Measurements from ENCODE around the gene GCM1.

The GCM1 gene, protein sequence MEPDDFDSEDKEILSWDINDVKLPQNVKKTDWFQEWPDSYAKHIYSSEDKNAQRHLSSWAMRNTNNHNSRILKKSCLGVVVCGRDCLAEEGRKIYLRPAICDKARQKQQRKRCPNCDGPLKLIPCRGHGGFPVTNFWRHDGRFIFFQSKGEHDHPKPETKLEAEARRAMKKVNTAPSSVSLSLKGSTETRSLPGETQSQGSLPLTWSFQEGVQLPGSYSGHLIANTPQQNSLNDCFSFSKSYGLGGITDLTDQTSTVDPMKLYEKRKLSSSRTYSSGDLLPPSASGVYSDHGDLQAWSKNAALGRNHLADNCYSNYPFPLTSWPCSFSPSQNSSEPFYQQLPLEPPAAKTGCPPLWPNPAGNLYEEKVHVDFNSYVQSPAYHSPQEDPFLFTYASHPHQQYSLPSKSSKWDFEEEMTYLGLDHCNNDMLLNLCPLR

DNA sequence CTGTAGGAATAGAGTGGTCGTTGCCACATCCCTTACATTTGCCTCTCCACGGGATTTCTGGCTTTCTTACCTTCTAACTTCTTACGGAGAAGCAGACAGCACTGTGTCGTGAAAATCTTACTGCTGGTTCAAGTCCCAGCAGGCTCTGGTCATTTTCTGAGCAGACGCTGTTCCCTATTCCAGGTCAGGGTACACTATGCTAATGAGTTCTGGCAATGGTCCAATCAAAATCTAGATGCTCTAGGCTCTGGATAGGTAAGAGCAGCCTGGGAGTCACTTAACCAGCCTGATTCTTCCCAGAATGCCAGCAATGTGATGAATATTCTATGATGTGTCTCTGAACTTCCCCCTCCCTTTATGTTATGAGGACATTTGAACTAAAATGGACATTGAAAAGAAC, at the start of gene GCM1:
Gene GCM1 (minus strand): TSS at position 158 of the 400 bp plus-strand sequence. CDS start 3,209 bp downstream, outside the sequence.
- peaks cover 40% of the 10 kb centered on the region for H3K27me3 Mint-ChIP-seq

DNA sequence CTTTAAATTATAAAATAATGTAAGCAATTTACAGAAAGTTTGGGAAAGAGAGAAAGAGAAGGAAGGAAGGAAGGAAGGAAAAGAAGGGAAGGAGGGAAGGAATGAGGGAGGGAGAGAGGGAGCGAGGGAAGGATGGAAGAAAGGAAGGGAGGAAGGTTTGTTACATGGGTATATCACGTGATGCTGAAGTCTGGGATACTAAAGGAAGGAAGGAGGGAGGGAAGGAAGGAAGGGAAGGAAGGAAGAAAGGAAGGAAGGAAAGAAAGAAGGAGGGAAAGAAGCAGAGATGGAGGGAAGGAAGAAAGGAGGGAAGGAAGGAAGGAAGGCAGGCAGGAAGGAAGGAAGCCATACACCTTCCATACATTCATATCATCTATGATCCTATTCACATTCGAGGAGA, 48.9 kb upstream of the GCM1 start:
- no peaks in the 10 kb centered on the region for H3K9me3 Mint-ChIP-seq
- H3K27ac Mint-ChIP-seq (ENCODE audit: low read depth): no peak overlapping the region
- DNase-seq (ENCODE audit: low spot score in 2 of 2) (no peak), ATAC-seq (replicated peaks; ENCODE audit: extremely low read depth, poor library complexity, severe bottlenecking) (no peak)
- peaks cover 2% of the 10 kb centered on the region for H3K36me3 Mint-ChIP-seq (ENCODE audit: insufficient read depth)
- no peaks in the 10 kb centered on the region for H3K27me3 Mint-ChIP-seq
- peaks cover 4% of the 10 kb centered on the region for H3K4me1 Mint-ChIP-seq
- no peak overlapping the region for H3K4me3 Mint-ChIP-seq

More for the DNA sequence above, at the start of gene GCM1:
- Mint-ChIP-seq H3K27ac (ENCODE audit: low read depth) (no peak within 1 kb of the TSS), H3K4me1 (no peaks in the 10 kb centered on the region), H3K4me3 (no peak within 1 kb of the TSS), H3K9me3 (no peaks in the 10 kb centered on the region), H3K36me3 (ENCODE audit: insufficient read depth) (no peaks in the 10 kb centered on the region)
- ATAC-seq (replicated peaks; ENCODE audit: extremely low read depth, poor library complexity, severe bottlenecking) (no peak), DNase-seq (ENCODE audit: low spot score in 2 of 2) (no peak)

DNA sequence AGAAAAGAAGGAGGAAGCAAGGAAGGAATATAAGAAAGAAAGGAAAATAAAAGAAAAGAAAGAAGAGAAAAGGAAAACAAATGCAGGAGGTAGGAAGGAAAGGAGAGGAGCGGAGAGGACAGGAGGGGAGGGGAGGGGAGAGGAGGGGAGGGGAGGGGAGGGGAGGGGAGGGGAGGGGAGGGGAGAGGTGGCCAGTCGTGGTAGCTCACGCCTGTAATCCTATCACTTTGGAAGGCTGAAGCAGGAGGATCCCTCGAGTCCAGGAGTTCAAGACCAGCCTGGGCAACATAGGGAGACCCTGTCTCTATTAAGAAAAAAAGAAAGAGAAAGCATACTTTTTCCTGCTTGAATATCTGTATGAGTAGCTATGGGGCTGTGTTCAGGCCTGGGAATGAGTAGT, 46.4 kb upstream of the GCM1 start:
- DNase-seq (ENCODE audit: low spot score in 2 of 2) (no peak), ATAC-seq (replicated peaks; ENCODE audit: extremely low read depth, poor library complexity, severe bottlenecking) (no peak)
- Mint-ChIP-seq H3K36me3 (ENCODE audit: insufficient read depth) (peaks cover 2% of the 10 kb centered on the region), H3K4me3 (no peak overlapping the region), H3K27ac (ENCODE audit: low read depth) (no peak overlapping the region), H3K9me3 (no peaks in the 10 kb centered on the region), H3K27me3 (no peaks in the 10 kb centered on the region), H3K4me1 (peaks cover 4% of the 10 kb centered on the region)

DNA sequence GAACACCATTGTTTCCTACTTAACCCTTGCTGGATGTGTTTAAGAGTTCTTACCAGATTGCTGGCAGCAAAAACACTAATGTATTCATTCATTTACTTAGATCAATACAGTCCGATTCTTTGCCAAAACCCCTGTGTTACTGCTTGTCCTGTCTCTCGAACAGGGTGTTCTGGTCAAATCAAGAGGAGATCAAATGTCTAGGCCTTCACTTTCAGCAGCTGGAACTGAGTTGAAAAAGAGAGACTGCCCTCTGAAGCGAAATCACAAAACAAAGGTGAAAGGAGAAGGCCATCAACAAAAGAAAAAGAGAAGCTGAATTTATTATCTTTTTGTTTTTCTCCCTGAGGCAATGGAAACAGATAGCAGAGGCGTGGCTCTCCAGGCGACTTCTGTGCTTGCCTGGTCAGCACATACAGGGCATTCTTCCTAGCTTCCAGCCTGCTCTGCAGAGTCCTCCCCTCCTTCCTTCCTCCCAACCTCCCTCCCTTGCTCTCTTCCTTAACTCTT, 44.1 kb upstream of the GCM1 start:
- Mint-ChIP-seq H3K36me3 (ENCODE audit: insufficient read depth) (peaks cover under 1% of the 10 kb centered on the region), H3K9me3 (no peaks in the 10 kb centered on the region), H3K27me3 (no peaks in the 10 kb centered on the region), H3K27ac (ENCODE audit: low read depth) (no peak overlapping the region), H3K4me3 (no peak overlapping the region), H3K4me1 (peaks cover 8% of the 10 kb centered on the region)
- DNase-seq (ENCODE audit: low spot score in 2 of 2) (no peak), ATAC-seq (replicated peaks; ENCODE audit: extremely low read depth, poor library complexity, severe bottlenecking) (no peak)

DNA sequence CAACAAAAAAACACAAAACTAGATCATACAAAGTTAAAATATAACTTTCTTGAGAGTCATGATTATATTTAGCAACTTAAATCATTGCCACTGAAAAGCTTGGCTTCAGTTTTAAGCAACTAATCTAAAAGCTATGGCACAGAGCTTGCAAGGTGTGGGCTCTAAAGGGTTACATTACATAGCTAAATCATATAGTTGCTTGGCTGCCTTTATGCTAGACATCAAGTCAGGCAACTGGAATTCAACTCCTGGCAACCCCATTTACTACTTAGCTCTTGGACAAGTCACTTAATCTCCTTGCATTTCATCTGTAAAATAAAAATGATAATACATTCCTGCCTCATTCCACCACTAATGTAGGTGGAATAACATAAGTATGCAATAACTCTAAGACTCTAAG, 40.9 kb upstream of the GCM1 start:
- Mint-ChIP-seq H3K27ac (ENCODE audit: low read depth) (no peak overlapping the region), H3K4me3 (no peak overlapping the region), H3K36me3 (ENCODE audit: insufficient read depth) (no peaks in the 10 kb centered on the region), H3K27me3 (no peaks in the 10 kb centered on the region), H3K4me1 (peaks cover 12% of the 10 kb centered on the region), H3K9me3 (no peaks in the 10 kb centered on the region)
- ATAC-seq (replicated peaks; ENCODE audit: extremely low read depth, poor library complexity, severe bottlenecking) (no peak), DNase-seq (ENCODE audit: low spot score in 2 of 2) (no peak)

DNA sequence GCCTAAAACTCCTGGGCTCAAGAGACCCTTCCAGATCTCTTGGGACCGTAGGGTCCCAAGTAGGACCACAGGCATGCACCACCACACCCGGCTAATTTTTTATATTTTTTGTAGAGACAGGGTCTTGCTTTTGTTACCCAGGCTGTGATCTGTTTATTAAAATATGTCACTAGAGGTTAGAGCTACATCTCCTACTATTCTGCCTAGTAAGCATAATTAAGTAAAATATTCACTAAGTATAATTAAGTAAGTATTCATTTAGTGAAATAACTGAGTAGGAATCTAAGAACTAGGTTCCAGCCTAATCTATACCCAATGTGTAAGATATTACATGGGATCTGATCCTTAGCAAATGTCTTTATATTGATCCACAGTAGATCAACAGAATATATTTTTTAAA, 40.2 kb upstream of the GCM1 start:
- no peak for ATAC-seq (replicated peaks; ENCODE audit: extremely low read depth, poor library complexity, severe bottlenecking)
- Mint-ChIP-seq H3K36me3 (ENCODE audit: insufficient read depth) (no peaks in the 10 kb centered on the region), H3K4me3 (no peak overlapping the region), H3K27ac (ENCODE audit: low read depth) (no peak overlapping the region), H3K9me3 (no peaks in the 10 kb centered on the region), H3K4me1 (peaks cover 12% of the 10 kb centered on the region), H3K27me3 (no peaks in the 10 kb centered on the region)
- DNase-seq (ENCODE audit: low spot score in 2 of 2): no peak

DNA sequence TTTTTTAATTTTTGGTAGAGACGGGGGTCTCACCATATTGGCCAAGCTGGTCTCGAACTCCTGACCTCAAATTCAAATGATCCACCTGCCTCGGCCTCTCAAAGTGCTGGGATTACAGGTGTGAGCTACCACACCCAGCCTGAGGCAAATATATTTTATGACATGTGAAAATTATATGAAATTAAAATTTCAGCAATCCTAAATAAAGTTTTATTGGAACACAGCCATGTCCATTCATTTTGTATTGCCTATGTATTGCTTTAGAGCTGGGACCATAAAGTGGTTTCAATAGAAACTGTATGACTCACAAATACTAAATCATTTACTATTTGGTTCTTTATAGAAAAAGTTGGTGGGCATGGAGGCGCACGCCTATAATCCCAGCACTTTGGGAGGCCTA, 32.0 kb upstream of the GCM1 start:
- no peak overlapping the region for H3K4me3 Mint-ChIP-seq
- no peak for DNase-seq (ENCODE audit: low spot score in 2 of 2)
- no peaks in the 10 kb centered on the region for H3K36me3 Mint-ChIP-seq (ENCODE audit: insufficient read depth)
- no peaks in the 10 kb centered on the region for H3K9me3 Mint-ChIP-seq
- ATAC-seq (replicated peaks; ENCODE audit: extremely low read depth, poor library complexity, severe bottlenecking): no peak
- H3K27ac Mint-ChIP-seq (ENCODE audit: low read depth): no peak overlapping the region
- no peaks in the 10 kb centered on the region for H3K27me3 Mint-ChIP-seq
- no peaks in the 10 kb centered on the region for H3K4me1 Mint-ChIP-seq

DNA sequence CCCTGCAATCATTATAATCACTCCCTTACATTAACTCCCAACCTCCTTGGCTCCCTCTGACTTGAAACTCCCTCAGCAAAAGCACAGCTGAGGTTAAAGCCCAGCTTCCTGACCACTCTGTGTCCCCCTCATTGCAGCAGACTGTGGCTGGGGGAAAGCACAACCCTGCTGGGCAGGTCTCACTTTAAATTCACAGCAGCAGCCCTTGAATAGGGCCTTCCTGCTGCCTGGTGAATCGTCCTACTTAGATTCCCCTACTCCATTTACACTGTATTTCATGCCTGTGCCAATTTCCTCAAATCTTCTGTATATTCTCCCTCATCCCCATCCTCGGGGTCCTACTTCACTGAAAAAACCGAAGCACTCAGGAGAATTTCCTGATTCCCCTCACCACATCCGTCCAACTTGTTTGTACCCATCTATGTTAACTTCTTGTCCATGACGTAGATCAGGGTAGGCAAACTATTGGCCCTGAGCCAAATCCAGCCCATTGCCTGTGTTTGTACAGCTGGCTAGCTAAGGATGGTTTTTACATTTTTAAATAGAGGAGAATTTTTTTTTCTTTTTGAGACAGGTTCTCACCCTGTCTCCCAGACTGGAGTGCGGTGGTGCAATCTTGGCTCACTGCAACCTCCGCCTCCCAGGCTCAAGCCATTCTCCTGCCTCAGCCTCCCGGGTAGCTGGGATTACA, 31.5 kb upstream of the GCM1 start:
- no peaks in the 10 kb centered on the region for H3K9me3 Mint-ChIP-seq
- no peaks in the 10 kb centered on the region for H3K4me1 Mint-ChIP-seq
- no peak overlapping the region for H3K27ac Mint-ChIP-seq (ENCODE audit: low read depth)
- ATAC-seq (replicated peaks; ENCODE audit: extremely low read depth, poor library complexity, severe bottlenecking) (no peak), DNase-seq (ENCODE audit: low spot score in 2 of 2) (no peak)
- no peaks in the 10 kb centered on the region for H3K27me3 Mint-ChIP-seq
- no peaks in the 10 kb centered on the region for H3K36me3 Mint-ChIP-seq (ENCODE audit: insufficient read depth)
- H3K4me3 Mint-ChIP-seq: no peak overlapping the region

DNA sequence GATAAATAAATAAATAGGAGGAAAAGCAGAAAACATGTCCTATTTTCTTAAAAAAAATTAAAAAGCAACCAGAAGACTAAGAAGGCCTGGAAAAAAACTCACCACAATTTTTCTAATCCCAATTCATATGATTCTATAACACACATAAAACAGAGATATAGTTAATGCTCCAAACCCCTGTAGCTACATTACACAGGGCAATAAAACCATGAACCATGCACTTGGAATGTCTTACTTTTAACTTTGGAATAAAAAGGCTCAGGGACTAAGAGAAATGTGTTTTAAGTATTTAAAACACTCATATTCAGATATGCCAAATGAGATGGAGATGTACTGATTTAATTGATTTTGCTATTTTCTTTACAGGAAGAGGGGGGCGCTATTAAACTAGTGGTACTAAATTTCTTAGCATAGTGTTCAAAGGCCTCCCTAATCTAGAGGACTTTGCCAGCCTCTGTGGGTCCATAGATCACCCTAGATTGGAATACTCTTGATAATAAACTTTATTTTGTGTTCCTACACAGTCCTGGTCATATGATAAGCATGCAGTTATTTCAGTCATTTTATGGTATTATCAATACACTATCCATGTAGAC, 30.3 kb upstream of the GCM1 start:
- Mint-ChIP-seq H3K36me3 (ENCODE audit: insufficient read depth) (no peaks in the 10 kb centered on the region), H3K27me3 (no peaks in the 10 kb centered on the region), H3K4me3 (no peak overlapping the region), H3K9me3 (no peaks in the 10 kb centered on the region), H3K4me1 (no peaks in the 10 kb centered on the region), H3K27ac (ENCODE audit: low read depth) (no peak overlapping the region)
- ATAC-seq (replicated peaks; ENCODE audit: extremely low read depth, poor library complexity, severe bottlenecking) (no peak), DNase-seq (ENCODE audit: low spot score in 2 of 2) (no peak)

DNA sequence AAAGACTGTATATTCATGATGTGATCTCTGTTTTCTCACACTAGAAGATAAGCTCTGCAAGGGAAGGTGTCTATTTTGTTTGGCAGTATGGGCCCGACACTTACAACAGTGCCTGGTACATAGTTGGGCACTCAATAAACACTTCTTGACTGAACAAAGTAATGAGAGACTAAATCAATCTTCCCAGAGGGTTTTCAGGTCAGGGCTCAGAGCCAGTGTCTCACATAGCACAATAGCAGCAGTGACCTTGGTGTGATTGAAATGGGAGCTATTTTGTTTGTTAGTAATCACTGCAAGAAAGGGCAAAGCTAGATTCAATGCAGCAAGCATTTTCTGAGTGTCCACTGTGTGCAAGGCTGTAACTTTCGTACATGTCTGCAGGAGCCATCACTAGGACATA, 26.4 kb upstream of the GCM1 start:
- Mint-ChIP-seq H3K27me3 (no peaks in the 10 kb centered on the region), H3K4me3 (no peak overlapping the region), H3K27ac (ENCODE audit: low read depth) (no peak overlapping the region), H3K4me1 (no peaks in the 10 kb centered on the region), H3K9me3 (no peaks in the 10 kb centered on the region), H3K36me3 (ENCODE audit: insufficient read depth) (no peaks in the 10 kb centered on the region)
- no peak for DNase-seq (ENCODE audit: low spot score in 2 of 2)
- no peak for ATAC-seq (replicated peaks; ENCODE audit: extremely low read depth, poor library complexity, severe bottlenecking)

DNA sequence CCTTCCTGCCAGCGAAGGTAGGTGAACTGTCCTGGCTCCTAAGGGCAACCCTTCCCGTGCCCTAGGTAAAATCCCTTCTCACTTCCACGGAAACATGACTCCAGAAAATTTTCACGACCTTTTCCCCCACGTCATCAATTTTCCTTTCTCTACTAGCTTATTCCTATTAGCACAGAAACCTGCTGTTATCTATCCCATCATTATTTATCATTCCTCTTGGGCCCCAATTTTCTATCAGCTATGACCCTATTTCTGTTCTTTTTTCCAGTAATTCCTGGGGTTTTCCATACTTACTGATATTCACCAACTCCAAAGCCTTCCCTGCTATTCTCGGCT, 23.8 kb upstream of the GCM1 start:
- DNase-seq (ENCODE audit: low spot score in 2 of 2) (no peak), ATAC-seq (replicated peaks; ENCODE audit: extremely low read depth, poor library complexity, severe bottlenecking) (no peak)
- Mint-ChIP-seq H3K4me1 (no peaks in the 10 kb centered on the region), H3K4me3 (no peak overlapping the region), H3K9me3 (no peaks in the 10 kb centered on the region), H3K27ac (ENCODE audit: low read depth) (no peak overlapping the region), H3K27me3 (no peaks in the 10 kb centered on the region), H3K36me3 (ENCODE audit: insufficient read depth) (no peaks in the 10 kb centered on the region)

DNA sequence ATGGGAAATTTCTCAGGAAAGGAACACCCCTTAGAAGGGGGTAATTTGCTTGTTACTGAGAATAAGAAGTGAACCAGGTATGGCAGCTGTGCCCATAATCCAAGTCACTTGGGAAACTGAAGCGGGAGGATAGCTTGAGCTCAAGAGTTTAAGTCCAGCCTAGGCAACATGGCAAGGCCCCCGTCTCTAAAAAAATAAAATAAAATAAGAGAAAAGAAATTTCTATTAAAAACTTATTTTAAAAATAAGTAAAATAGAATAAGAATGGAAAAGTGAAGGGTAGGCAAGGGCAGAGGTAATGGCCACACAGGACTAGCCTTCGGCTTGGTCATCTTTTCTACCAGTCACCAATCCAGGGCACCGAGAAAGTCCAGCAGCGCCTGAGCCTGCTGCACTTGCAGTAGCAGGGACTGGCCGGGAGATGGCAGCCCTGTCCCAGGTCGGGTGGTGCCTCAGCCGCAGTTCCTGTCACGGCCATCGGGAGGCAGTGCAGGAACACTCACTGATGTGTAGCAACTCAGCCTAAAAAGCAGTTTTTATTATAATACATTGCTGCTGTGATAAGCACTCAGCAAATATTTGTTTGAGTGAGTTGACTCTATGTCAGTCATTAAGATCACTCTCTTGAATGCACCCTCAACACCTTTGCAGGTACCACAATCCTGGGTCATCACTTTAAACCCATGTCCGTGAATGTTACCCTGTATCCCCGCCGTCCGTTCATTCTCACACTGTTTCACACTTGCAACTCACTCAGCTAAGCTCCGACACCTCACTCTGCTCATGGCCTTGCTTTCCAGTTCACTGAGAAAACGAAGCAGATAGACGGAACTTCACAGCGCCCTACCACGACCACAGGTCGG, 23.2 kb upstream of the GCM1 start:
- peak; percentile 83 for ATAC-seq (replicated peaks; ENCODE audit: extremely low read depth, poor library complexity, severe bottlenecking)
- Mint-ChIP-seq H3K27ac (ENCODE audit: low read depth) (no peak overlapping the region), H3K4me1 (no peaks in the 10 kb centered on the region), H3K9me3 (no peaks in the 10 kb centered on the region), H3K36me3 (ENCODE audit: insufficient read depth) (no peaks in the 10 kb centered on the region), H3K4me3 (no peak overlapping the region), H3K27me3 (no peaks in the 10 kb centered on the region)
- DNase-seq (ENCODE audit: low spot score in 2 of 2): peak; percentile 83 to 95
